ENCODE measurements around the gene RNF150.

DNA sequence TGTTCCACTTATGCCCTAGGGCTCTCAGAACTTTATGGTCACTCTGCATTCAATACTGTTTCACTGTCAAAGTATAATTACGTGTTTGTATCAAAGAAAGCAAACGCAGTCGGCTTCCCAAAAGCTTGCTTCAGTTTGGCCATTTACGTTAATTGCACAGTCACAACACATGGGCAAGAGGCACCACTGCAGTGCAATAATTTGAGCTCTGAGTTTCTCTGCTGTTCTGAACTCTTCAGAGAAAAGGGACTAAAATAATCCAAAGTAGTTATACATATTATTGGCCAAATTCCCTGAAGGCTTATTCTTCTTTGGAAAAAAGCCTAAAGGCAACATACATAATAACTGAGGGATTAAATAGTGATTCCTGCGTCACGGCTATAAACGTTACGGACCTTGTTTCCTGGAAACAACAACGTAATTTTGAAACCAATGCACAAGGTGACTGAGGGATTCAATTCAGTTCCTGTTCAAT is 51.3 kb downstream of the RNF150 start:
- TF ChIP-seq, protein P1, sequence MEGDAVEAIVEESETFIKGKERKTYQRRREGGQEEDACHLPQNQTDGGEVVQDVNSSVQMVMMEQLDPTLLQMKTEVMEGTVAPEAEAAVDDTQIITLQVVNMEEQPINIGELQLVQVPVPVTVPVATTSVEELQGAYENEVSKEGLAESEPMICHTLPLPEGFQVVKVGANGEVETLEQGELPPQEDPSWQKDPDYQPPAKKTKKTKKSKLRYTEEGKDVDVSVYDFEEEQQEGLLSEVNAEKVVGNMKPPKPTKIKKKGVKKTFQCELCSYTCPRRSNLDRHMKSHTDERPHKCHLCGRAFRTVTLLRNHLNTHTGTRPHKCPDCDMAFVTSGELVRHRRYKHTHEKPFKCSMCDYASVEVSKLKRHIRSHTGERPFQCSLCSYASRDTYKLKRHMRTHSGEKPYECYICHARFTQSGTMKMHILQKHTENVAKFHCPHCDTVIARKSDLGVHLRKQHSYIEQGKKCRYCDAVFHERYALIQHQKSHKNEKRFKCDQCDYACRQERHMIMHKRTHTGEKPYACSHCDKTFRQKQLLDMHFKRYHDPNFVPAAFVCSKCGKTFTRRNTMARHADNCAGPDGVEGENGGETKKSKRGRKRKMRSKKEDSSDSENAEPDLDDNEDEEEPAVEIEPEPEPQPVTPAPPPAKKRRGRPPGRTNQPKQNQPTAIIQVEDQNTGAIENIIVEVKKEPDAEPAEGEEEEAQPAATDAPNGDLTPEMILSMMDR (IDR thresholded peaks at IDR 0.05), result no peak
- TF ChIP-seq POLR2AphosphoS5 (IDR thresholded peaks at IDR 0.05) (no peak), POLR2A (IDR thresholded peaks at IDR 0.05) (no peak), EP300 (IDR thresholded peaks at IDR 0.05) (no peak)

Data from sigmoid colon (tissue), 4 donors.